Non-pigmented ciliary epithelial cell (primary cell): ENCODE results near the gene B4GALT6.

ENCODE experiments used
- DNase-seq: peaks from one replicate; pipeline ENCODE4 v3.0.0-alpha.2; 2010; ENCODE audit warnings: low read depth

Gene B4GALT6

GRCh38 chr18:31659576-31660177, 24.7 kb downstream of the B4GALT6 start:
- DNase-seq = no peak

- DNase-seq = no peak
Observed at GRCh38 chr18:31658670-31659575, 25.5 kb downstream of the B4GALT6 start.

GRCh38 chr18:31657823-31658669, 26.3 kb downstream of the B4GALT6 start:
- DNase-seq = no peak

GRCh38 chr18:31656754-31657153, 27.6 kb downstream of the B4GALT6 start:
- no peak for DNase-seq

GRCh38 chr18:31655354-31655753, 29.0 kb downstream of the B4GALT6 start:
- no peak for DNase-seq

GRCh38 chr18:31652877-31653276, 31.5 kb downstream of the B4GALT6 start:
- DNase-seq = no peak

GRCh38 chr18:31652357-31652756, 32.0 kb downstream of the B4GALT6 start:
- no peak for DNase-seq

- DNase-seq = no peak
Observed at GRCh38 chr18:31651369-31651768, 33.0 kb downstream of the B4GALT6 start.

GRCh38 chr18:31649978-31650719, 34.2 kb downstream of the B4GALT6 start:
- DNase-seq = no peak

GRCh38 chr18:31649449-31649848, 34.9 kb downstream of the B4GALT6 start:
- DNase-seq = no peak

GRCh38 chr18:31648966-31649429, 35.4 kb downstream of the B4GALT6 start:
- no peak for DNase-seq

- no peak for DNase-seq
Observed at GRCh38 chr18:31648458-31648857, 35.9 kb downstream of the B4GALT6 start.

GRCh38 chr18:31647127-31647753, 37.1 kb downstream of the B4GALT6 start:
- no peak for DNase-seq

GRCh38 chr18:31646332-31647126, 37.9 kb downstream of the B4GALT6 start:
- no peak for DNase-seq

GRCh38 chr18:31645411-31645810, 39.0 kb downstream of the B4GALT6 start:
- DNase-seq = no peak

GRCh38 chr18:31643003-31643402, 41.4 kb downstream of the B4GALT6 start:
- DNase-seq = no peak

- DNase-seq = no peak
Observed at GRCh38 chr18:31637445-31637844, 46.9 kb downstream of the B4GALT6 start.

GRCh38 chr18:31636387-31636786, 48.0 kb downstream of the B4GALT6 start:
- DNase-seq = no peak

- no peak for DNase-seq
Observed at GRCh38 chr18:31634331-31634713, 50.1 kb downstream of the B4GALT6 start.
